GM18907 (cell line): Measurements from ENCODE around the gene OR4N2.
"Not testable (repeated sequence)": the region's sequence is repeated elsewhere in the genome, so short reads cannot be mapped to it uniquely, and the experiment has no call there.

Experiments used
- ATAC-seq: cut with Tn5 transposase; IDR thresholded peaks from one replicate; pipeline ENCODE4 v1.9.1; 2021; ENCODE audit warnings: mild to moderate bottlenecking, moderate library complexity; ENCODE audit not compliant: unreplicated experiment

The OR4N2 gene, protein sequence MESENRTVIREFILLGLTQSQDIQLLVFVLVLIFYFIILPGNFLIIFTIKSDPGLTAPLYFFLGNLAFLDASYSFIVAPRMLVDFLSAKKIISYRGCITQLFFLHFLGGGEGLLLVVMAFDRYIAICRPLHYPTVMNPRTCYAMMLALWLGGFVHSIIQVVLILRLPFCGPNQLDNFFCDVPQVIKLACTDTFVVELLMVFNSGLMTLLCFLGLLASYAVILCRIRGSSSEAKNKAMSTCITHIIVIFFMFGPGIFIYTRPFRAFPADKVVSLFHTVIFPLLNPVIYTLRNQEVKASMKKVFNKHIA

GRCh38 chr14:19803470-19803869 lies at the start of gene OR4N2:
Gene OR4N2 (plus strand): TSS chr14:19803770. CDS start chr14:19827449, 23,679 bp downstream.
- ATAC-seq: not testable (repeated sequence)

- ATAC-seq: no peak
Observed at GRCh38 chr14:19754172-19754571, 49.4 kb upstream of the OR4N2 start.

DNA sequence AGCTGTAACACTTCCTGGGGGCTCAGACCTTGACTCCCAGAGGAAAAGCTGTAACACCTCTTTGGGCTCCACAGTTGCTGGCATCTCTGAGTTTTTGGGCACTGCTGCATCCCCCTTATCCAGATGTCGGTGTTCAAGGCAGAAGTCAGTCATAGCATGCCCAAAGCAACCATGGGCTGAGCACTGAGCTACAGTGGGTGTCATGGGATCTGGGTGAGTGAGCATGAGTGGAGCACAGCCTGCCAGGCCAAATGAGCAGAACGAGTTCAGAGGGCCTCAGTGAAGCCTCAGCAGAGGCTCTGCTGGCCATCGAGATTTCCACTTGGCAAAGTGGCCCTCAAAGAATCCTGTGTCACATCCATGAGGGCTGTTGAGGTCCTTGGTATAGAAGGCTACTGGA lies 32.1 kb upstream of the OR4N2 start:
- ATAC-seq: not testable (repeated sequence)

- ATAC-seq: no peak
Observed at GRCh38 chr14:19771895-19772430, 31.6 kb upstream of the OR4N2 start.

DNA sequence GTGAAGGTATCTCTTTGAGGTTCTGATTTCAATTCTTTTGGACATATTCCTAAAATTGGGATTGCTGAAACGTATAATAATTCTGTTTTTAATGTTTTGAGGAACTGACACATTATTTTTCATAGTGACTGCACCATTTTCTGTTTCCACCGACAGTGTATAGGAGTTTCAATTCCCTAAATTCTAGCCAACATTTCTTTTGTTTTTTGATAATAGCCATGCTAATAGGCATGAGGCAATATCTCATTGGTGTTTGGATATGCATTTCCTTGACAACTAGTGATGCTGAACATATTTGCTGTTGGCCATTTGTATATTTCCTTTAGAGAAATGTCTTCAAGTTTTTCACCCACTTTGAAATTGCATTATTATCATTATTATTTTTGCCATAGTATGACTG lies 31.1 kb upstream of the OR4N2 start:
- not testable (repeated sequence) for ATAC-seq

DNA sequence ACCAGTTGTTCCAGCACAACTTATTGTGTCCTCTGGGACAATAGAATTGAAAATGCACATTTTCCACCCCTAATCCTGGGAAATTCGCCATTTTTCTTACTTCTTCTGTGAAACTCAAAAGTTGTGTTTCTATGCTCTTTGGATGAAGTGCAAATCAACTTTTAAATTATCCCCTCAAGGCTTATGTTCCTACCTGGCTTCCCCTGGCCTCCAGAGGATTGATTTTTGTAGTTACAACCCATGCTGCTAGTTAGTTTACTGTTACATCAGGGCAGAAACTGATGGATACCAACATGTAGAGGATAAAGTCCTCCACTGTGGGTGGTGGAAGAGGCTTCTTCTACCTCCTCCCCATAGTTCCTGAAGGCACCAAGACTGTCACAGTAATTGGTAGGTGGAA lies 30.4 kb upstream of the OR4N2 start, which contains the start of gene OR4M1:
OR4M1 (plus strand) TSS at position 301 of the 400 bp plus-strand sequence. CDS start 6,819 bp downstream, outside the sequence.
- ATAC-seq: not testable (repeated sequence)

DNA sequence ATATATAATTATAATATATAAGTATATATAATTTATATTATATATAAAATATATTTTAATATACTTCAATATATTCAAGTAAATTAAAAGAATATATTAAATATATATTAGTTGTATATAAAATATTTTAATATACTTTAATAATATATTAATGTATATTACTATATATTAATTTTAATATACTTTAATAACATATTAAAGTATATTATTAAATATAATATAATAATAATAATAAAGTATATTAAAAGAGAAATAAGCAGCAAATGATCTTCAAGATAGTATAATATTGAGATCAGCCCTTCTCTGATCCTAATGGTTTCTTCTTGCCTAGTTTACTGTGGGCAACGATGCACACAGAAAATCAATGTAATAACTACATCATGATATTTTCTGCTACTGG lies 28.0 kb upstream of the OR4N2 start:
- no peak for ATAC-seq

DNA sequence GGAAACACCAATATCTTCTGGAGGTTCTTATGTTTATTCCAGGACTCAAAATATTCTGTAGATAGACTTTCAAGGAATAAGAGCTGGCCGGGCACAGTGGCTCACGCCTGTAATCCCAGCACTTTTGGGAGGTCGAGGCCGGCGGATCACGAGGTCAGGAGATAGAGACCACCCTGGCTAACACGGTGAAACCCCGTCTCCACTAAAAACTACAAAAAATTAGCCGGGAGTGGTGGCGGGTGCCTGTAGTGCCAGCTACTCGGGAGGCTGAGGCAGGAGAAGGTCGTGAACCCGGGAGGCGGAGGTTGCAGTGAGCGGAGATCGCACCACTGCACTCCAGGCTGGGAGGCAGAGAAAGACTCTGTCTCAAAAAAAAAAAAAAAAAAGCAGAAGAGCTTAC lies 17.7 kb upstream of the OR4N2 start:
- ATAC-seq: not testable (repeated sequence)

GRCh38 chr14:19787318-19787717 lies 16.3 kb upstream of the OR4N2 start:
- not testable (repeated sequence) for ATAC-seq

- not testable (repeated sequence) for ATAC-seq
Observed at GRCh38 chr14:19788150-19788549, 15.4 kb upstream of the OR4N2 start.

DNA sequence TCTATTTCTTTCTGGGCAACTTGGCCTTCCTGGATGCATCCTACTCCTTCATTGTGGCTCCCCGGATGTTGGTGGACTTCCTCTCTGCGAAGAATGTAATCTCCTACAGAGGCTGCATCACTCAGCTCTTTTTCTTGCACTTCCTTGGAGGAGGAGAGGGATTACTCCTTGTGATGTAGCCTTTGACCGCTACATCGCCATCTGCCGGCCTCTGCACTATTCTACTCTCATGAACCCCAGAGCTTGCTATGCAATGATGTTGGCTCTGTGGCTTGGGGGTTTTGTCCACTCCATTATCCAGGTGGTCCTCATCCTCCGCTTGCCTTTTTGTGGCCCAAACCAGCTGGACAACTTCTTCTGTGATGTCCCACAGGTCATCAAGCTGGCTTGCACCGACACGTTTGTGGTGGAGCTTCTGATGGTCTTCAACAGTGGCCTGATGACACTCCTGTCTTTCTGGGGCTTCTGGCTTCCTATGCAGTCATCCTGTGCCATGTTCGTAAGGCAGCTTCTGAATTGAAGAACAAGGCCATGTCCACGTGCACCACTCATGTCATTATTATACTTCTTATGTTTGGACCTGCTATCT lies 7.0 kb upstream of the OR4N2 start:
- ATAC-seq: not testable (repeated sequence)

DNA sequence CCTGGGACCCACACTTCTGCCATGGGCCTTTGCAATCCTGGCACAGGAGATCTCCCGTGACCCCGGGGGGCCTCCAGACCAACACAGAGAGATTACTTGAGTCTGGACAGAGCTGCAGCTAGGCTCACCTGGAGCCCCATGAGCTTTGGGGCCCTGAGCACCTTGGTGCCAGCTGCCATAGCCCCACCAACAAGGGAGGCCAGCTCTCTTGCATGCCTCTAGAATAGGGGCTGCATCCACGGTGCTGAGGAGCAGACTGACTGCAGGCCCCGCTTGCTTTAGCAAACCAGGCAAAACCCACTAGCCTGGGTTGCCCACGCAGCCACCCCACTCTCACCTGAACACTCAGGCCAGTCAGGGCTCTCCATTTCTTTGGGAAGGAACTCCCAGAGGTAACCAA lies 3.7 kb upstream of the OR4N2 start:
- no peak for ATAC-seq

GRCh38 chr14:19800282-19801117 lies 3.1 kb upstream of the OR4N2 start:
- ATAC-seq: no peak

DNA sequence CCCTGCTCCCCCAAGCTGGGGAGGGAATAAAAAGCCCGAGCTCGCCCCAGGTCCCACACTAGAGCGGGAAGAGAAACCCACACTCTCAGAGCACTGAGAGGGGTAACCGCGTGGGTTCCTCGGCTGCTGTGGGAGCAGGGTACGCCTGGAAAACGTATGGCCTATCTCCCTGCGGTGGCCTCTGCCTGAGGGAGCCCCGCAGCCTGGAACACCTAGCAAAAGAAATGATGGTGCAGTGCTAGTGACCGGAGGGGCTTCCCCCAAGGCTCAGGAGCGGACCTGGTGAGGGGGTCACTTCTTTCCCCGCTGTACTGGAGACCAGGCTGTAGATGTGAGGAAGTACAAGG lies 2.5 kb upstream of the OR4N2 start:
- ATAC-seq: no peak

GRCh38 chr14:19813171-19813920 lies 9.8 kb downstream of the OR4N2 start:
- not testable (repeated sequence) for ATAC-seq

DNA sequence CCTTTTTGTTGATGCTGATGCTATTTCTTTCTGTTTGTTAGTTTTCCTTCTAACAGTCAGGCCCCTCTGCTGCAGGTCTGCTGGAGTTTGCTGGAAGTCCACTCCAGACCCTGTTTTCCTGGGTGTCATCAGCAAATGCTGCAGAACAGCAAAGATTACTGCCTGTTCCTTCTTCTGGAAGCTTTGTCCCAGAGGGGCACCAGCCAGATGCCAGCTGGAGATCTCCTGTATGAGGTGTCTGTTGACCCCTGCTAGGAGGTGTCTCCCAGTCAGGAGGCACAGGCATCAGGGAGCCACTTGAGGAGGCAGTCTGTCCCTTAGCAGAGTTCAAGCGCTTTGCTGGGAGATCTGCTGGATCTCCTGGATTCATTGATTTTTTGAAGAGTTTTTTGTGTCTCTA lies 16.3 kb downstream of the OR4N2 start:
- not testable (repeated sequence) for ATAC-seq

DNA sequence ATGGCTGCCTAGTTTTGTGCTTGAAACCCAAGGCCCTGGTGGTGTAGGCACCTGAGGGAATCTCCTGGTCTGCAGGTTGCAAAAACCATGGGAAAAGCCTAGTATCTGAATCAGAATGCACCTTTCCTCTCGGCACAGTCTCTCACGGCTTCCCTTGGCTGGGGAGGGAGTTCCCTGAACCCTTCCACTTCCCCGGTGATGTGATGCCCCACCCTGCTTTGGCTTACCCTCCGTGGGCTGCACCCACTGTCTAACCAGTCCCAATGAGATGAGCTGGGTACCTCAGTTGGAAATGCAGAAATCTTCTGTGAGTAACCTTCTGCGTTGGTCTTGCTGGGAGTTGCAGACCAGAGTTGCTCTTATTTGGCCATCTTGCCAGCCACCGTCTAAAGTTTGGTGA lies 17.4 kb downstream of the OR4N2 start:
- ATAC-seq: not testable (repeated sequence)

GRCh38 chr14:19823178-19823577 lies 19.6 kb downstream of the OR4N2 start:
- no peak for ATAC-seq

GRCh38 chr14:19823765-19824164 lies 20.2 kb downstream of the OR4N2 start:
- ATAC-seq: no peak

DNA sequence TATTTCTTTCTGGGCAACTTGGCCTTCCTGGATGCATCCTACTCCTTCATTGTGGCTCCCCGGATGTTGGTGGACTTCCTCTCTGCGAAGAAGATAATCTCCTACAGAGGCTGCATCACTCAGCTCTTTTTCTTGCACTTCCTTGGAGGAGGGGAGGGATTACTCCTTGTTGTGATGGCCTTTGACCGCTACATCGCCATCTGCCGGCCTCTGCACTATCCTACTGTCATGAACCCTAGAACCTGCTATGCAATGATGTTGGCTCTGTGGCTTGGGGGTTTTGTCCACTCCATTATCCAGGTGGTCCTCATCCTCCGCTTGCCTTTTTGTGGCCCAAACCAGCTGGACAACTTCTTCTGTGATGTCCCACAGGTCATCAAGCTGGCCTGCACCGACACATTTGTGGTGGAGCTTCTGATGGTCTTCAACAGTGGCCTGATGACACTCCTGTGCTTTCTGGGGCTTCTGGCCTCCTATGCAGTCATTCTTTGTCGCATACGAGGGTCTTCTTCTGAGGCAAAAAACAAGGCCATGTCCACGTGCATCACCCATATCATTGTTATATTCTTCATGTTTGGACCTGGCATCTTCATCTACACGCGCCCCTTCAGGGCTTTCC lies 24.2 kb downstream of the OR4N2 start:
- ATAC-seq: not testable (repeated sequence)
